B cell (primary cell): Measurements from ENCODE around the gene INTU. TPM values are rescaled to one million over a fixed set of nuclear protein-coding genes. Genes with fewer than 3 reads are reported as not detected.

Source experiments
- ATAC-seq: fragments of 200-7000 bp; cut with Tn5 transposase; one replicate; pipeline ENCODE4 v1.10.0; 2021; ENCODE audit warnings: low read depth, mild to moderate bottlenecking, moderate number of reproducible peaks, moderate library complexity
- CTCF ChIA-PET: fragments of 350-600 bp; sonication (Branson Sonifier 250); formaldehyde crosslinking; loops from one replicate; lab custom pipeline; 2021; ENCODE audit warnings: antibody characterized with exemption, inconsistent platforms; lab: Charles Lee
- POLR2A ChIA-PET: fragments of 350-600 bp; sonication (Branson Sonifier 250); formaldehyde crosslinking; loops from one replicate; lab custom pipeline; 2021; ENCODE audit warnings: antibody characterized with exemption; lab: Charles Lee
- DNase-seq: peaks from one replicate; pipeline ENCODE4 v3.0.0; 2013
- H2AFZ ChIP-seq: 2 replicates; pipeline ENCODE4 v1.6.1; 2012; ENCODE audit warnings: mild to moderate bottlenecking, low read depth, low read length; ENCODE audit not compliant: insufficient read depth, poor library complexity, severe bottlenecking
- H3K27ac ChIP-seq, 2 donors: 1 replicate in 1 of 2; 2 replicates in 1 of 2; pipeline ENCODE4 v1.5.1; 2012 to 2013; ENCODE audit warnings: low read length in 2 of 2, mild to moderate bottlenecking in 2 of 2, moderate library complexity in 1 of 2
- H3K27me3 ChIP-seq, 4 experiments: fragments of 200-600 bp in 1 of 4; sonication (generic) in 1 of 4; replicated peaks in 1 of 4; 1 replicate in 2 of 4; 2 replicates in 2 of 4; pipeline versions ENCODE4 v1.6.1 to v1.7.0; 2013 to 2016; ENCODE audit warnings: low read length in 3 of 4, mild to moderate bottlenecking in 2 of 4, mixed read lengths in 1 of 4, moderate library complexity in 1 of 4; ENCODE audit not compliant: insufficient read depth in 4 of 4, control insufficient read depth in 3 of 4; ENCODE audit errors: control extremely low read depth in 1 of 4
- H3K36me3 ChIP-seq, 2 experiments: replicated peaks in 1 of 2; 1 replicate in 1 of 2; 2 replicates in 1 of 2; pipeline versions ENCODE4 v1.6.1 to v1.7.1; 2013; ENCODE audit warnings: low read length in 1 of 2; ENCODE audit not compliant: insufficient read depth in 2 of 2, control insufficient read depth in 1 of 2; ENCODE audit errors: control extremely low read depth in 1 of 2, extremely low read depth in 1 of 2
- H3K4me1 ChIP-seq, 2 donors: fragments of 200-600 bp in 1 of 2; sonication (generic) in 1 of 2; 1 replicate in 1 of 2; 2 replicates in 1 of 2; pipeline versions ENCODE4 v1.5.1 to v1.6.1; 2013 to 2017; ENCODE audit warnings: low read length in 2 of 2; ENCODE audit not compliant: control insufficient read depth in 2 of 2, insufficient read depth in 2 of 2
- H3K4me2 ChIP-seq: replicated peaks from 2 replicates; pipeline ENCODE3; 2012; ENCODE audit warnings: mild to moderate bottlenecking, low read depth, low read length; ENCODE audit not compliant: poor library complexity, severe bottlenecking
- H3K4me3 ChIP-seq, 5 experiments: fragments of 200-600 bp in 1 of 5; sonication (generic) in 1 of 5; 1 replicate in 3 of 5; 2 replicates in 2 of 5; pipeline versions ENCODE4 v1.5.1 to v1.7.0; 2011 to 2016; ENCODE audit warnings: low read length in 4 of 5, mild to moderate bottlenecking in 4 of 5, low read depth in 2 of 5, control low read depth in 1 of 5, moderate library complexity in 1 of 5; ENCODE audit not compliant: insufficient read depth in 1 of 5; ENCODE audit errors: control extremely low read depth in 1 of 5, extremely low read depth in 1 of 5
- H3K79me2 ChIP-seq: fragments of 200-600 bp; sonication (generic); one replicate; pipeline ENCODE4 v1.6.0; 2016; ENCODE audit warnings: low read length; ENCODE audit not compliant: control insufficient read depth, insufficient read depth
- H3K9ac ChIP-seq: fragments of 200-600 bp; sonication (generic); 2 replicates; pipeline ENCODE4 v1.6.1; 2017; ENCODE audit warnings: mild to moderate bottlenecking, low read length, moderate library complexity
- H3K9me3 ChIP-seq, 3 donors: one replicate each; pipeline versions ENCODE4 v1.6.1 to v1.7.1; 2013; ENCODE audit warnings: low read length in 2 of 3; ENCODE audit not compliant: control insufficient read depth in 2 of 3, insufficient read depth in 1 of 3; ENCODE audit errors: control extremely low read depth in 1 of 3
- H4K20me1 ChIP-seq: 2 replicates; pipeline ENCODE4 v1.6.0; 2012; ENCODE audit warnings: mild to moderate bottlenecking, low read length; ENCODE audit not compliant: insufficient read depth, control insufficient read depth, poor library complexity, severe bottlenecking
- H3K27ac Mint-ChIP-seq: one replicate; pipeline ENCODE4 v1.8.0; 2021; ENCODE audit warnings: mixed read lengths
- H3K27me3 Mint-ChIP-seq: one replicate; pipeline ENCODE4 v1.8.0; 2021; ENCODE audit warnings: mixed read lengths
- H3K4me1 Mint-ChIP-seq: one replicate; pipeline ENCODE4 v1.8.0; 2021; ENCODE audit warnings: mixed read lengths
- H3K4me3 Mint-ChIP-seq: one replicate; pipeline ENCODE4 v1.8.0; 2021; ENCODE audit warnings: mixed read lengths
- H3K9me3 Mint-ChIP-seq: one replicate; pipeline ENCODE4 v1.8.0; 2022; ENCODE audit warnings: mixed read lengths; ENCODE audit not compliant: insufficient read depth
- CTCF ChIP-seq: fragments of 200-600 bp; IDR thresholded peaks from one replicate; pipeline ENCODE4 v1.8.0; 2022; ENCODE audit warnings: antibody characterized with exemption, mild to moderate bottlenecking
- EZH2 ChIP-seq: IDR thresholded peaks from 2 replicates; pipeline ENCODE4 v1.6.1; 2012; ENCODE audit warnings: borderline replicate concordance, low read depth, mild to moderate bottlenecking, moderate library complexity, low read length; ENCODE audit not compliant: insufficient read depth, poor library complexity, severe bottlenecking
- WGBS: methylation state at CpG from one replicate; pipeline ENCODE4 v1.1.5; 2013; ENCODE audit warnings: missing lambda C conversion rate; ENCODE audit not compliant: insufficient coverage; 5-methylcytosine and 5-hydroxymethylcytosine counted together
- intact Hi-C: fragments of 100-400 bp; cut with micrococcal nuclease; formaldehyde crosslinking; loops from one replicate; pipeline ENCODE4 v1.10.0; 2022
- polyA plus RNA-seq: library from polyadenylated mRNA; depleted of rRNA; stranded (reverse); fragments of >200 nt; gene quantifications from 2 replicates; pipeline ENCODE4 v1.2.3, GENCODE V29; 2012
- total RNA-seq, 2 donors: library from RNA; stranded (reverse); fragments of 120-200 nt in 1 of 2; gene quantifications; 1 replicate in 1 of 2; 2 replicates in 1 of 2; pipeline versions ENCODE4 v1.2.3 to v1.2.4, GENCODE V29; 2013 to 2022

INTU gene
- total and polyA plus RNA-seq, 2 donors (not counting 1 experiment from before 2014, with no cell fraction given): not detected

- H3K27ac Mint-ChIP-seq: no peak overlapping the region
- DNase-seq (no peak), ATAC-seq (no peak)
- 60% methylated on average over 2 of the region's 9 CpGs for WGBS
- Histone ChIP-seq H4K20me1 (no peaks in the 10 kb centered on the region), H3K4me2 (no peak overlapping the region), H3K27me3 (no peaks in the 10 kb centered on the region), H3K9me3 (no peaks in the 10 kb centered on the region), H3K36me3 (no peaks in the 10 kb centered on the region), H2AFZ (no peak overlapping the region), H3K4me1 (no peaks in the 10 kb centered on the region), H3K9ac (no peak overlapping the region), H3K27ac (no peak overlapping the region), H3K4me3 (no peak overlapping the region), H3K79me2 (no peaks in the 10 kb centered on the region)
- intact Hi-C loops: no loop called here
- no peak for TF ChIP-seq EZH2
- no peak for TF ChIP-seq CTCF
- H3K4me3 Mint-ChIP-seq: no peak overlapping the region
- H3K9me3 Mint-ChIP-seq: no peaks in the 10 kb centered on the region
- H3K27me3 Mint-ChIP-seq: no peaks in the 10 kb centered on the region
- no peaks in the 10 kb centered on the region for H3K4me1 Mint-ChIP-seq
- POLR2A ChIA-PET: no interaction called here
- CTCF ChIA-PET: no interaction called here
Observed at GRCh38 chr4:127656047-127656680, 23.4 kb downstream of the INTU start.

- Histone ChIP-seq H3K9ac (no peak overlapping the region), H3K4me1 (no peaks in the 10 kb centered on the region), H3K9me3 (no peaks in the 10 kb centered on the region), H3K79me2 (no peaks in the 10 kb centered on the region), H3K4me3 (no peak overlapping the region), H3K36me3 (no peaks in the 10 kb centered on the region), H4K20me1 (no peaks in the 10 kb centered on the region), H2AFZ (no peak overlapping the region), H3K27ac (no peak overlapping the region), H3K27me3 (no peaks in the 10 kb centered on the region), H3K4me2 (no peak overlapping the region)
- ChIA-PET CTCF (no interaction called here), POLR2A (no interaction called here)
- no peak for ATAC-seq
- no peak overlapping the region for H3K4me3 Mint-ChIP-seq
- H3K9me3 Mint-ChIP-seq: no peaks in the 10 kb centered on the region
- no peaks in the 10 kb centered on the region for H3K4me1 Mint-ChIP-seq
- TF ChIP-seq CTCF (no peak), EZH2 (no peak)
- whole genome bisulfite sequencing: 98% methylated on average over 4 of the region's 6 CpGs
- H3K27ac Mint-ChIP-seq: no peak overlapping the region
- intact Hi-C loops: no loop called here
- no peaks in the 10 kb centered on the region for H3K27me3 Mint-ChIP-seq
- no peak for DNase-seq
Observed at GRCh38 chr4:127660284-127660885, 27.6 kb downstream of the INTU start.
